SJCRH30 (cell line): ENCODE results near the gene CPSF4. TPM values are rescaled to one million over a fixed set of nuclear protein-coding genes. Genes with fewer than 3 reads are reported as not detected.
"Not testable (repeated sequence)": the region's sequence is repeated elsewhere in the genome, so short reads cannot be mapped to it uniquely, and the experiment has no call there.

Source experiments
- DNase-seq, 2 experiments: peaks; one replicate each; pipeline ENCODE4 v3.0.0-alpha.2; 2015 to 2020
- H3K27ac ChIP-seq: fragments of 250-450 bp; sonication (Bioruptor Pico); 2 replicates; pipeline ENCODE4 v1.5.1; 2020; ENCODE audit warnings: mild to moderate bottlenecking, moderate library complexity
- H3K27me3 ChIP-seq: fragments of 250-450 bp; sonication (Bioruptor Pico); 2 replicates; pipeline ENCODE4 v1.5.1; 2020; ENCODE audit warnings: mild to moderate bottlenecking, moderate library complexity
- H3K36me3 ChIP-seq: fragments of 250-450 bp; sonication (Bioruptor Pico); 2 replicates; pipeline ENCODE4 v1.5.1; 2020; ENCODE audit warnings: mild to moderate bottlenecking, moderate library complexity
- H3K4me1 ChIP-seq: fragments of 250-450 bp; sonication (Bioruptor Pico); 2 replicates; pipeline ENCODE4 v1.5.1; 2020; ENCODE audit warnings: mild to moderate bottlenecking, moderate library complexity
- H3K4me3 ChIP-seq: fragments of 250-450 bp; sonication (Bioruptor Pico); 2 replicates; pipeline ENCODE4 v1.5.1; 2020; ENCODE audit warnings: mild to moderate bottlenecking, moderate library complexity
- H3K9me3 ChIP-seq: fragments of 250-450 bp; sonication (Bioruptor Pico); replicated peaks from 2 replicates; pipeline ENCODE4 v1.5.1; 2020; ENCODE audit warnings: mild to moderate bottlenecking, moderate library complexity
- total RNA-seq: library from RNA; depleted of rRNA; stranded (reverse); fragments of >200 nt; shearing (Covaris generic); gene quantifications from 2 replicates; pipeline ENCODE4 v1.2.3, GENCODE V29; 2014

Gene CPSF4
- total RNA-seq, 1 experiment from 2014 or later = 76.8 TPM

GRCh38 chr7:99420986-99421385, 17.8 kb upstream of the CPSF4 start:
- Histone ChIP-seq H3K4me1 (no peaks in the 10 kb centered on the region), H3K9me3 (no peaks in the 10 kb centered on the region), H3K27me3 (no peaks in the 10 kb centered on the region), H3K4me3 (no peak overlapping the region), H3K27ac (no peak overlapping the region), H3K36me3 (peaks cover 78% of the 10 kb centered on the region)
- no peak for DNase-seq

GRCh38 chr7:99422186-99422585, 16.6 kb upstream of the CPSF4 start:
- H3K4me1 ChIP-seq = no peaks in the 10 kb centered on the region
- H3K9me3 ChIP-seq = no peaks in the 10 kb centered on the region
- peaks cover 68% of the 10 kb centered on the region for H3K36me3 ChIP-seq
- DNase-seq = no peak
- no peak overlapping the region for H3K27ac ChIP-seq
- no peak overlapping the region for H3K4me3 ChIP-seq
- no peaks in the 10 kb centered on the region for H3K27me3 ChIP-seq

GRCh38 chr7:99422625-99423024, 16.1 kb upstream of the CPSF4 start:
- Histone ChIP-seq H3K36me3 (peaks cover 64% of the 10 kb centered on the region), H3K4me3 (no peak overlapping the region), H3K9me3 (no peaks in the 10 kb centered on the region), H3K27ac (no peak overlapping the region), H3K27me3 (no peaks in the 10 kb centered on the region), H3K4me1 (no peaks in the 10 kb centered on the region)
- no peak for DNase-seq

GRCh38 chr7:99424932-99425730, 13.6 kb upstream of the CPSF4 start:
- no peak overlapping the region for H3K4me3 ChIP-seq
- H3K36me3 ChIP-seq = peaks cover 64% of the 10 kb centered on the region
- H3K4me1 ChIP-seq = no peaks in the 10 kb centered on the region
- H3K27ac ChIP-seq = no peak overlapping the region
- no peaks in the 10 kb centered on the region for H3K27me3 ChIP-seq
- no peak for DNase-seq
- no peaks in the 10 kb centered on the region for H3K9me3 ChIP-seq

GRCh38 chr7:99428972-99429566, 9.7 kb upstream of the CPSF4 start:
- H3K36me3 ChIP-seq = peaks cover 50% of the 10 kb centered on the region
- H3K27ac ChIP-seq = no peak overlapping the region
- no peaks in the 10 kb centered on the region for H3K27me3 ChIP-seq
- no peak overlapping the region for H3K4me3 ChIP-seq
- no peak for DNase-seq
- H3K4me1 ChIP-seq = no peaks in the 10 kb centered on the region
- no peaks in the 10 kb centered on the region for H3K9me3 ChIP-seq

- no peak for DNase-seq
- no peaks in the 10 kb centered on the region for H3K27me3 ChIP-seq
- H3K4me1 ChIP-seq = no peaks in the 10 kb centered on the region
- peaks cover 44% of the 10 kb centered on the region for H3K36me3 ChIP-seq
- H3K27ac ChIP-seq = no peak overlapping the region
- no peaks in the 10 kb centered on the region for H3K9me3 ChIP-seq
- no peak overlapping the region for H3K4me3 ChIP-seq
These were observed 9.0 kb upstream of the CPSF4 start for GRCh38 chr7:99429756-99430155.

- not testable (repeated sequence) for DNase-seq, H3K4me3 ChIP-seq, H3K9me3 ChIP-seq, H3K4me1 ChIP-seq, H3K27me3 ChIP-seq, H3K27ac ChIP-seq
- peaks cover 43% of the 10 kb centered on the region for H3K36me3 ChIP-seq
These were observed 6.8 kb upstream of the CPSF4 start for GRCh38 chr7:99431756-99432540.

- no peak overlapping the region for H3K27ac ChIP-seq
- no peaks in the 10 kb centered on the region for H3K27me3 ChIP-seq
- no peak for DNase-seq
- no peaks in the 10 kb centered on the region for H3K4me1 ChIP-seq
- H3K9me3 ChIP-seq = no peaks in the 10 kb centered on the region
- H3K36me3 ChIP-seq = peaks cover 40% of the 10 kb centered on the region
- no peak overlapping the region for H3K4me3 ChIP-seq
These were observed 5.6 kb upstream of the CPSF4 start for GRCh38 chr7:99433158-99433557.

- peak overlapping the region; percentile 79 for H3K27ac ChIP-seq
- no peaks in the 10 kb centered on the region for H3K27me3 ChIP-seq
- peaks cover 6% of the 10 kb centered on the region for H3K4me1 ChIP-seq
- DNase-seq = no peak
- peak overlapping the region; percentile 98 for H3K4me3 ChIP-seq
- H3K36me3 ChIP-seq = peaks cover 22% of the 10 kb centered on the region
- no peaks in the 10 kb centered on the region for H3K9me3 ChIP-seq
These were observed 684 bp upstream of the CPSF4 start for GRCh38 chr7:99437946-99438572.

GRCh38 chr7:99440195-99440594, 1.5 kb downstream of the CPSF4 start:
- Histone ChIP-seq H3K4me3 (peak overlapping the region; percentile 98; the same call in 1 of the 2 replicates), H3K27ac (no peak overlapping the region), H3K4me1 (peaks cover 6% of the 10 kb centered on the region), H3K27me3 (no peaks in the 10 kb centered on the region), H3K9me3 (no peaks in the 10 kb centered on the region), H3K36me3 (peaks cover 35% of the 10 kb centered on the region)
- no peak for DNase-seq

GRCh38 chr7:99446096-99446495, 7.4 kb downstream of the CPSF4 start:
- no peaks in the 10 kb centered on the region for H3K27me3 ChIP-seq
- no peak overlapping the region for H3K4me3 ChIP-seq
- peaks cover 85% of the 10 kb centered on the region for H3K36me3 ChIP-seq
- H3K4me1 ChIP-seq = no peaks in the 10 kb centered on the region
- DNase-seq = no peak
- no peaks in the 10 kb centered on the region for H3K9me3 ChIP-seq
- no peak overlapping the region for H3K27ac ChIP-seq

GRCh38 chr7:99447943-99448342, 9.2 kb downstream of the CPSF4 start:
- Histone ChIP-seq H3K4me3 (no peak overlapping the region), H3K9me3 (no peaks in the 10 kb centered on the region), H3K27me3 (no peaks in the 10 kb centered on the region), H3K4me1 (no peaks in the 10 kb centered on the region), H3K27ac (no peak overlapping the region), H3K36me3 (peaks cover 84% of the 10 kb centered on the region)
- no peak for DNase-seq

- H3K27ac ChIP-seq = no peak overlapping the region
- H3K4me3 ChIP-seq = no peak overlapping the region
- H3K9me3 ChIP-seq = no peaks in the 10 kb centered on the region
- no peaks in the 10 kb centered on the region for H3K27me3 ChIP-seq
- no peaks in the 10 kb centered on the region for H3K4me1 ChIP-seq
- H3K36me3 ChIP-seq = peaks cover 84% of the 10 kb centered on the region
- no peak for DNase-seq
These were observed 10.1 kb downstream of the CPSF4 start for GRCh38 chr7:99448855-99449254.

GRCh38 chr7:99449326-99449725, 10.6 kb downstream of the CPSF4 start:
- no peaks in the 10 kb centered on the region for H3K27me3 ChIP-seq
- H3K36me3 ChIP-seq = peaks cover 84% of the 10 kb centered on the region
- H3K4me1 ChIP-seq = no peaks in the 10 kb centered on the region
- no peaks in the 10 kb centered on the region for H3K9me3 ChIP-seq
- H3K27ac ChIP-seq = no peak overlapping the region
- H3K4me3 ChIP-seq = no peak overlapping the region
- DNase-seq = no peak

GRCh38 chr7:99451936-99452335, 13.2 kb downstream of the CPSF4 start:
- peaks cover 86% of the 10 kb centered on the region for H3K36me3 ChIP-seq
- no peaks in the 10 kb centered on the region for H3K27me3 ChIP-seq
- no peak overlapping the region for H3K4me3 ChIP-seq
- no peak overlapping the region for H3K27ac ChIP-seq
- H3K9me3 ChIP-seq = no peaks in the 10 kb centered on the region
- no peak for DNase-seq
- H3K4me1 ChIP-seq = no peaks in the 10 kb centered on the region
